ENCODE measurements around the gene PLA2G2F.

PLA2G2F gene

DNA sequence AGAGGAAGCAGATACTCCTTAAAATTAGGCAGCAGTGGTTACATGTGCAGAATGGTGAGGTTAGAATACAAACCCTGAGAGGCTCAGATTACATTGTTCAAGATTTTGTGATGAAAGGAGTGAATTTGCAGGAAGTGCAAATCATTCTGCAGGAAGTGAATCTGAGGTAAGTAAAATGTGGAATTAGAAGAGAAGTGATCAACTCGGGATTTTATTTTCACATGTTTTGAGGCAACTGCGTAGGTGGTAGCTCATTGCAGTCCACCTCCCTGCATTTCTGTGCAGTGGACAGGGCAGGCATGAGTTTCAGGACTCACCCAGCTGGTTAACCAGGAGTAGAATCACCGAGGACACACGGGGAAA, 49.3 kb downstream of the PLA2G2F start:
- no peak for DNase-seq (ENCODE audit: low read depth in 2 of 2)

DNA sequence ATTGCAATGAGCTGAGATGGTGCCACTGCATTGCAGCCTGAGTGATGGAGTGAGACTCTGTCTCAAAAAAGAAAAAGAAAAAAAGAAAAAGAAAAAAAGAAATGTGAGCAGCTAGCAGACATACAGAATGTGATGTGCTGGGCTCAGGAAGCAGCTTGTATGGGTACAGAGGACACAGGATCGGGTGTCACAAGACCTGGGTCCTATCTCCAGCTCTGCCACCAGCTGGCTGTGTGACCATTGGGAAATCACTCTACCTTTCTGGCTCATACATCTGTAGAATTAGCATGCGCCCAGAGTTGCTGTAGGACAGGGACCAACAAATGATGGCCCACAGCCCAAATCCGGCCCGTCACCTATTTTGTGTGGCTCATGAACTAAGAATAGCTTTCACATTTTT, 50.5 kb downstream of the PLA2G2F start:
- no peak for DNase-seq (ENCODE audit: low read depth in 2 of 2)

DNA sequence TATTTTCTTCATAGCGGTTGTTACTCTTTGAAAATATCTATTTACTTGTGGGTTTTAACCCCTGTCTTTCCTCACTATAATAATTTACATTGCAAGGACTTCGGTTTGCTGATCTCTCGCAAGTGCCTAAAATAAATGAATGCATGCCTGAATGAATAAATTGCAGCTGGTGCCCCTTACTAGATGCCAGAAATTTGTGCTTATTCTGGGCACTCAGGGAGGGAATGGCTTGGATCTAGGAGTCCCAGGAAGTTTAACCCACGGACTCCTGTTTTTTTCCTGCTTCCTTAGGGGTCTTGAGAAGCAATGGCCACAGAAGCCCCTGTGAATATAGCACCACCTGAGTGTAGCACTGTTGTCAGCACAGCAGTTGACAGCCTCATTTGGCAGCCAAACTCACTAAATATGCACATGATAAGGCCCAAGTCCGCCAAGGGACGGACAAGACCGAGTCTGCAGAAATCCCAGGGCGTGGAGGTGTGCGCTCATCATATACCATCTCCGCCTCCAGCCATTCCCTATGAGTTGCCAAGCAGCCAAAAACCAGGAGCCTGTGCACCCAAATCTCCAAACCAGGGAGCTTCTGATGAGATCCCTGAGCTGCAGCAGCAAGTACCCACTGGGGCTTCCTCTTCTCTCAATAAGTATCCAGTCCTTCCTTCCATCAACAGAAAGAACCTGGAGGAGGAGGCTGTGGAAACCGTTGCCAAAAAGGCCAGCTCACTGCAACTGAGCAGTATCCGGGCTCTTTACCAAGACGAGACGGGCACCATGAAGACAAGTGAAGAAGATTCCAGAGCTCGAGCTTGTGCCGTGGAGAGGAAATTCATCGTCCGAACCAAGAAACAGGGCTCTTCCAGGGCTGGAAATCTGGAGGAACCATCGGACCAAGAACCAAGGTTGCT, 51.4 kb downstream of the PLA2G2F start:
- DNase-seq (ENCODE audit: low read depth in 2 of 2) = no peak

DNA sequence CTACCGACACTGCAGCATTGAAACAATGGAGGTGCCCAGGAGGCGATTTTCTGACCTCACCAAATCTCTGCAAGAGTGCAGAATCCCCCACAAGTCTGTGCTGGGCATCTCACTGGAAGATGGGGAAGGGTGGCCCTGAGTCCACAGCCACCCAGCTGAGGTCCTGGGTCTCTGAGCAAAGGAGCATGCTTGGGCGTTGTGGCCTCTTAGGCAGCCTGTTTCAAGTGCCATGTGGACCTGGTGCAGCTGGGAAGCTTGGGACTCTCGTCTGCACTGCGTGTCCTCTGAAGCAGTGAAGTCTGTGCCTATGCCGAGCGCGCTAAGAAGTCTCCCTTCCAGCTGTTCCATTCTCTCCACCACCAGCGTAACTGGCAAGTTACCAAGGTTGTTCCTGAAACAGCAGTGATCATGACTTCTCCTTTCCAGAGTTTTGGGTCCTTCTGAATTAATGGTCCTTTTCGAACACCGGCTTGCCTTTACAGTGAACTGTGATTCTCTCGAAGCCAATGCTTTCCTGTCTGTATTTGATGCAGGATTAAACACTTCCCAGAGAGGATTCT, 52.2 kb downstream of the PLA2G2F start:
- DNase-seq (ENCODE audit: low read depth in 2 of 2) = no peak

DNA sequence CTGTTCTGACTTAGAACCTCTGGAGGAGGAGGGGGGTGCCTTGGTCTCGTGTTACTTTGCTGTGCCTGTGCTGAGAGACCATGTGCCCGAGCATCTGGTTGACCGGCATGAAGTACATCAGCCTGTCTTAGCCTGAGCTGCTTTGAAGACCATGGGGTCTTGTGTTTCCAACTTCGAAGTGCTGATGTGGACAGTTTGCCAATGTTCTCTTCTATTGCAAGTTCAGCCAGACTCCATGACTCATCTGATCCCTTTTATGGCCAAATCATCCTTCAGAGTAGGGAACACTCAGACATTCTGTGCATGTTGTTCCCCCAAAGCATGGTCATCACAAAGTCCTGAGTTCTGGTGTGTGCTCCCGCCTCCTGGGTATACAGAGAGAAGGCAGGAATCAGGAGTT, 53.2 kb downstream of the PLA2G2F start:
- no peak for DNase-seq (ENCODE audit: low read depth in 2 of 2)

DNA sequence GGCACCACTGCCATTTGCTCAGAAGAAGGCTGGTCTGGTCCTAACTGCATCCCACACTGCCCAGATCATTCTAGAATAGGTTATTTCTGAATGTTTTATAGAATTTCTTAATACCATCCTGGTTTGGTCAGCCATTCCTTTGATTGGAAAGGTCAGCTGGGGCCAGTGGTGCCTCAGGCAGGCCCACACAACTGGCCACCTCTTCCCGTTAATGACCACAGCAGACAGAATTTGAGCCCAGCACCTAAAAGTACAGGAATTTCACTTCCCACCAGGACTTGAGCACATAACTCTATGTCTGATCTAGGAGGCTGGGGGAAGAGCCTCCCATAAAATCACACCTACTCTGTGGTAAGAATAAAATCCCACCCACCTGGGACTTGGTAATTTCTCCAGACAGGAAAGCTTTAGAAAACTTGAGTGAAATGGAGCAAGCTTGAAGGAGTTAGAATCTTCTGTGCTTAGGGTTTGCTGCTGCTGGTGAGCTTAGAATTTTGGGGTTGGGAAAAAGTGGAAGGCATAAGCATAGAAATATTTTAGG, 53.8 kb downstream of the PLA2G2F start:
- DNase-seq (ENCODE audit: low read depth in 2 of 2) = no peak

DNA sequence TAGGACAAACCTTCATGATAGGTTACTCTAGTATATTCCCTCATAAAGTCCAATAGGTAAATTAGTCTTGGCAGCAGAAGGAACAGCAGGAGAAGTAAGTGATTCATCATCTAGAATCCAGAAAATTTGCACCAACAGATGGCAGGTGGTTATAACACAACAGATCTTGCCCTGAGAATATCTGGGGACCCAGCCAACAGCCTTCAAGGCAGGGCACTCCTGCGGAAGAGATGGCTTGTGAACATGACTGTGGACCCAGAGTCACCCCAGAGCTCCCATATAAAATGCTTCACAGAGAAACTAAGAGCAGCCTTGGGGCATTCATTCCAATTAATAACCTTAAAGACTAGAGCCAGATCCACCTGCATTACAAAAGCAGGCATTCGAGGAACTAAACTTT, 55.1 kb downstream of the PLA2G2F start:
- DNase-seq (ENCODE audit: low read depth in 2 of 2) = no peak

DNA sequence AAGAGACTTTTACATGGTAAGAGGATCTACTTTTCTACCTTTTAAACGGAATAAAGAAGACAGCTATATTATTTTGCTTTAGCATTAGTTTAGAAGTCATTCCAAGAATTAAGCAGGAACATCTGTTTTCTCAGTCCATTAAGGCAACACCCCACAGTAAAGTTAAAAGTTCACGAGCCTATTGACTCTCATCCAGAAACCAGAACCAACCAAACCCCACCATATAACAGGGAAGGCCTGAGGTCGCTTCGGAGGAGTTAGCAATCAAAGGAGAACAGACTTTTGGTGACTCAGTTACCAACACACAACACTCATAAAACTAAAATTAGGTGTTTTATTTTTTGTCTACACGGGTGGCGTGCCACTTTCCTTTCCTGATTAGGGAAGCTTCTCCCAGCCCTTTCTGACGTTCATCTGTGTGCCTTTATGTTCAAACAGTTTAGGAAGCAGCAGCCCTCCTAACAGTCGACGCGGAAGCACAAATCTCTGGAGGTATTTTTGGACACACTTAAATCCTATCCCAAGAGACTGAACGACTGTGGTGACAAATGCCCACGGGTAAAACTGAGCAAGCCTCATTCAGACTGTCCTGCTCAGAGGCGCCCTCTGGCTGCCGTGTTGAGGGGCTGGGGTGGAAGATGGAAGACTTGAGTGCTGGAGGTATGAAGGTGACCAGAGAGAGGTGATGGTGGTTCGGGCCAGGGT, 55.8 kb downstream of the PLA2G2F start:
- DNase-seq (ENCODE audit: low read depth in 2 of 2) = peak; percentile 66 to 72

DNA sequence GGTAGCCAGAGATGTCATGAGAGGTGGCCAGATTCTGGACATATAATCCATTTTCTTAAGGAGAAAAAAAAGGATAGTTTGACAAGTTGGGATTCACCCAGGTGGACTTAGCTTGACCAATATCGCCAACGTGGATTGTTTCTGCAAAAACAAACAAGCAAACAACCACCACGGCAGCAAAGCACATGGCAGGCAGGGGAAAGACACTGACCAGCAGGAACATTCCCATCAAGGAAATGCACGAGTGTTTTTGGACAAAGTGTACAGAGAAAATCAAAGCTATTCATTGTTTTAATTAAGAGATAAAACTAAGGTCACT, 56.3 kb downstream of the PLA2G2F start:
- no peak for DNase-seq (ENCODE audit: low read depth in 2 of 2)

DNA sequence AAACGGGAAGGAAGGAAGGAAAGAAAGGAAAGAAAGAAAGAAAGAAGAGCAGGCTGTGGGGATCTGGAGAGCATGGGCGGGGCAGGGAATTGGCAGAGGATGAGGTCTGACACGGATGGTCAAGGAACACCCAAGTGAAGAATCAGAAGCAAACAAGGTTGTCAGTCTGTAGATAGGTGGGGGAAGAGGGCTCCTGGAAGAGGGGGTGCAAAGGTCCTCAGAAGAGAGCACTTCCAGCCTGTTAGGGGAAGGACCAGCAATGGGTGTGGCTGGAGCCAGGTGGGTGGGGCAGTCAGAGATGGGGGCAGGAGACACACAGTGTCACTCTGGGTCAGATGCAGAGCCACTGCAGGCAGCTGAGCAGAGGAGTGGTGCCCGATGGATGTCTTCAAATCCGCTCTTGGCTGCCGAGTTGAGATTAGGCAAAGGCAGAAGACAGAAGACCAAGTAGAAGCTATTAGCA, 58.2 kb downstream of the PLA2G2F start:
- DNase-seq (ENCODE audit: low read depth in 2 of 2) = no peak

DNA sequence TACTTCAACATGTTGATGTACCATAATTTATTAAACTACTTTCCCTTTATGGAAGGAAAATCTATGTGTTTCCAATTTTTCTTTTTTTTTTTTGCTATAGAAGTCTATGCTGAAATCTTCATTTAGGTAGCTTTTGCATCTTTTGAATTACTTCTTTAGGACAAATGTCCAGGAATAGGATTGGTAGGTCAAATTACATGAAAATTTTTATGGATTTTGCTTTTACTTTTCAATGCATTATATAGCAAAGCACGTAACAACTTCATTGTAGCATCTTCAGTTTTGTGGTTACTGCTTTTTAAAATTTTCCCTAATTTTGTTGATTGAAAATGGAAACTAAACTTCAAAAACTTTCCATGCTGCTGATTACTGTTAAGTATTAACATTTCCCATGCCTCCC, 59.2 kb downstream of the PLA2G2F start:
- no peak for DNase-seq (ENCODE audit: low read depth in 2 of 2)

DNA sequence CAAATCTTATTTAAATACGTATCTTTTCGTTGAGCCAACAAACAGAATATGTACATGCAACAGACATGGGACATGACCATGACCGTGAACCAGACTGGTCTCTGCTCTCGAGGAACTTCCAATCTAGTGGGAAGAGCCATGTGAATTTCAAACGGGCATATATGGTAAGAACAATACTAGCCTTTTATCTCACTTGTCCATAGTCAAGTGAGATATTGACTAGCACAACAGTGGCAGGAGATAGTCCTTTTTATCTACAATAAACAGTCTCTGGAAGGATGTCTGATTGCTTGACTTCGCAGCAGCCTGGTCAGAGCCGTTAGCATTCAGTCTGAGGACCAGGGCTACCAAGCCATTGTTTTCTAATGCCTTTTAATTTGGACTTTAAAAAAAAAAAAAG, 59.8 kb downstream of the PLA2G2F start:
- no peak for DNase-seq (ENCODE audit: low read depth in 2 of 2)

DNA sequence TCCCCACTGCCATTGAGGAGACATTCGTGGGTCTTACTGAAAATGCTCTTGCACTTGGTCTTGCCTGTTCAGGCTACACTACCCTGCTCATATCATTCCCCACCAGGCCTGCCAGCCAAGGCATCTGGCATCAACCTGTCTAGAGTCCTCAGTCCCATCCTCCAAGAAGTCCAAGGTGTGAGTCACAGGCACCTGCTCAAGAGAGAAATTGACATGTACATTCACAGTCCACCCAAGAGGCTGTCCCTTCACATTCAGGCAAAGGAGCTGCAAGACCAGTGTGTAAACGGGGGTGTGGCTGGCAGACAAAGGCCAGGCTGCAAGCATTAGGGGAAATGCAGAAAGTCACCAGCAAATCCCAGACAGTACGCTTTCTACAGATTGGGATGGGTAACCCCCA, 60.3 kb downstream of the PLA2G2F start:
- no peak for DNase-seq (ENCODE audit: low read depth in 2 of 2)

DNA sequence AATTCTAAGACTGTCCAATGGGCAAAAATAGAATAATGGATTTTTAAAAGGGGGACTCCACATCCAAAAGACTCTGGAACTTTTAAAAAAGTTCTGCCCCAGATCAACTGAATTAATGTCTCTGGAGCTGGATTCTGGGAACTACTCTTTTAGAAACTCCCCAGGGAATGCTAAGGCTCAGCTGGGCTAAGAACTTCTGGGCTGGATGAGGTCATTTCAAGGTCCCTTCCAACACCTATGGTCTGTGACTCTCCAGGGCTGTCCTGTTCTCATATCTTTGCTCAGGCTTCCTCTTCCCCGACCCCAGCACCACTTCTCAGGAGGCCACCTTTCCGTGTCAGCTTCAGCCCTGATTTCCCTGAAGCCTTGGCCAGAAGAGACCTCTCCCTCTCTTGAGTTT, 60.7 kb downstream of the PLA2G2F start:
- DNase-seq (ENCODE audit: low read depth in 2 of 2) = no peak

All from stimulated activated CD4-positive, alpha-beta T cell treated with anti-CD3 and anti-CD28 coated beads, Interleukin-4, amount 100 ng/mL, for 48 hours (primary cell).